Smooth muscle cell (in vitro differentiated cells): ENCODE results near the gene ALDH2. TPM values are rescaled to one million over a fixed set of nuclear protein-coding genes. Genes with fewer than 3 reads are reported as not detected.

Source experiments
- DNase-seq: peaks from one replicate; lab custom pipeline; 2025; ENCODE audit not compliant: unreplicated experiment; lab: John Stamatoyannopoulos, UW
- H2AFZ ChIP-seq: fragments of 200-600 bp; sonication (generic); 2 replicates; pipeline ENCODE4 v1.6.0; 2016; ENCODE audit warnings: antibody characterized with exemption, low read depth, mild to moderate bottlenecking
- H3F3A ChIP-seq: fragments of 200-600 bp; sonication (generic); 2 replicates; pipeline ENCODE4 v1.6.0; 2017; ENCODE audit warnings: antibody characterized with exemption, low read depth
- H3K27ac ChIP-seq: fragments of 200-600 bp; sonication (generic); 2 replicates; pipeline ENCODE4 v1.5.1; 2016; ENCODE audit warnings: low read depth, mild to moderate bottlenecking
- H3K27me3 ChIP-seq: fragments of 200-600 bp; sonication (generic); 2 replicates; pipeline ENCODE4 v1.6.1; 2016; ENCODE audit warnings: low read depth, mild to moderate bottlenecking
- H3K36me3 ChIP-seq: fragments of 200-600 bp; sonication (generic); 2 replicates; pipeline ENCODE4 v1.5.1; 2016; ENCODE audit warnings: low read depth
- H3K4me1 ChIP-seq: fragments of 200-600 bp; sonication (generic); 2 replicates; pipeline ENCODE4 v1.5.1; 2016; ENCODE audit warnings: low read depth
- H3K4me2 ChIP-seq: fragments of 200-600 bp; sonication (generic); 2 replicates; pipeline ENCODE4 v1.6.0; 2016; ENCODE audit warnings: mild to moderate bottlenecking
- H3K4me3 ChIP-seq: fragments of 200-600 bp; sonication (generic); 2 replicates; pipeline ENCODE4 v1.5.1; 2016; ENCODE audit warnings: mild to moderate bottlenecking
- H3K79me2 ChIP-seq: fragments of 200-600 bp; sonication (generic); 2 replicates; pipeline ENCODE4 v1.6.0; 2016; ENCODE audit warnings: low read depth, mild to moderate bottlenecking
- H3K9ac ChIP-seq: fragments of 200-600 bp; sonication (generic); 2 replicates; pipeline ENCODE4 v1.6.0; 2016; ENCODE audit warnings: low read depth
- H3K9me3 ChIP-seq: fragments of 200-600 bp; sonication (generic); replicated peaks from 2 replicates; pipeline ENCODE4 v1.5.1; 2016; ENCODE audit warnings: low read depth
- H4K20me1 ChIP-seq: fragments of 200-600 bp; sonication (generic); 2 replicates; pipeline ENCODE4 v1.6.0; 2016; ENCODE audit warnings: low read depth
- CTCF ChIP-seq: fragments of 200-600 bp; sonication (generic); IDR thresholded peaks from 2 replicates; pipeline ENCODE4 v1.5.1; 2017; ENCODE audit warnings: borderline replicate concordance, mild to moderate bottlenecking, antibody characterized with exemption; ENCODE audit not compliant: insufficient read depth, poor library complexity, severe bottlenecking
- WGBS: methylation state at CpG from one replicate; pipeline ENCODE4 v1.1.7; 2016; ENCODE audit warnings: low lambda C conversion rate; 5-methylcytosine and 5-hydroxymethylcytosine counted together
- polyA plus RNA-seq: library from polyadenylated mRNA; unstranded; fragments of >200 nt; fragmentation: Nextera tagmentation; extraction: Ambion mirVana; gene quantifications from 2 replicates; pipeline ENCODE4 v1.2.1, GENCODE V29; 2016
- total RNA-seq: library from RNA; depleted of rRNA; stranded (reverse); fragments of >200 nt; gene quantifications from 2 replicates; pipeline ENCODE4 v1.2.3, GENCODE V29; 2014

ALDH2 gene
- total and polyA plus RNA-seq, 2 experiments from 2014 or later, result 17.0 to 54.6 TPM

- no peak for DNase-seq
- H3K9me3 ChIP-seq, result no peaks in the 10 kb centered on the region
- no peak overlapping the region for H3K4me3 ChIP-seq
- H4K20me1 ChIP-seq, result no peaks in the 10 kb centered on the region
- WGBS, result 97% methylated on average over 6 of the region's 6 CpGs
- no peaks in the 10 kb centered on the region for H3K27me3 ChIP-seq
- TF ChIP-seq CTCF, result no peak
- no peaks in the 10 kb centered on the region for H3F3A ChIP-seq
- H3K9ac ChIP-seq, result no peak overlapping the region
- no peaks in the 10 kb centered on the region for H3K79me2 ChIP-seq
- no peaks in the 10 kb centered on the region for H3K36me3 ChIP-seq
- no peak overlapping the region for H3K4me2 ChIP-seq
- no peak overlapping the region for H2AFZ ChIP-seq
- no peaks in the 10 kb centered on the region for H3K4me1 ChIP-seq
- no peak overlapping the region for H3K27ac ChIP-seq
Observed at GRCh38 chr12:111803038-111803626, 36.4 kb downstream of the ALDH2 start.

- H3K79me2 ChIP-seq, result no peaks in the 10 kb centered on the region
- no peaks in the 10 kb centered on the region for H3K9me3 ChIP-seq
- H3K27ac ChIP-seq, result no peak overlapping the region
- no peak overlapping the region for H2AFZ ChIP-seq
- no peaks in the 10 kb centered on the region for H3K27me3 ChIP-seq
- H3F3A ChIP-seq, result no peaks in the 10 kb centered on the region
- DNase-seq, result no peak
- H3K4me3 ChIP-seq, result no peak overlapping the region
- H3K36me3 ChIP-seq, result no peaks in the 10 kb centered on the region
- no peaks in the 10 kb centered on the region for H3K4me1 ChIP-seq
- H4K20me1 ChIP-seq, result no peaks in the 10 kb centered on the region
- no peak overlapping the region for H3K4me2 ChIP-seq
- no peak overlapping the region for H3K9ac ChIP-seq
- 96% methylated on average over 6 of the region's 8 CpGs for WGBS
- TF ChIP-seq CTCF, result no peak
Observed at GRCh38 chr12:111803851-111804250, 37.1 kb downstream of the ALDH2 start.

GRCh38 chr12:111806304-111806703 is 39.6 kb downstream of the ALDH2 start:
- H3K4me3 ChIP-seq, result no peak overlapping the region
- no peaks in the 10 kb centered on the region for H3K4me1 ChIP-seq
- no peak overlapping the region for H2AFZ ChIP-seq
- H3K9ac ChIP-seq, result no peak overlapping the region
- H3K79me2 ChIP-seq, result no peaks in the 10 kb centered on the region
- peaks cover 5% of the 10 kb centered on the region for H3K36me3 ChIP-seq
- H3F3A ChIP-seq, result no peaks in the 10 kb centered on the region
- 99% methylated on average over 4 of the region's 4 CpGs for WGBS
- H3K27me3 ChIP-seq, result no peaks in the 10 kb centered on the region
- no peak overlapping the region for H3K27ac ChIP-seq
- DNase-seq, result no peak
- H4K20me1 ChIP-seq, result no peaks in the 10 kb centered on the region
- TF ChIP-seq CTCF, result no peak
- H3K9me3 ChIP-seq, result no peaks in the 10 kb centered on the region
- no peak overlapping the region for H3K4me2 ChIP-seq

GRCh38 chr12:111807232-111807631 is 40.5 kb downstream of the ALDH2 start:
- WGBS, result 97% methylated on average over 7 of the region's 7 CpGs
- Histone ChIP-seq H3F3A (no peaks in the 10 kb centered on the region), H2AFZ (no peak overlapping the region), H3K9me3 (no peaks in the 10 kb centered on the region), H3K27me3 (no peaks in the 10 kb centered on the region), H3K4me1 (no peaks in the 10 kb centered on the region), H4K20me1 (no peaks in the 10 kb centered on the region), H3K9ac (no peak overlapping the region), H3K36me3 (peaks cover 5% of the 10 kb centered on the region), H3K4me2 (no peak overlapping the region), H3K4me3 (no peak overlapping the region), H3K27ac (no peak overlapping the region), H3K79me2 (no peaks in the 10 kb centered on the region)
- DNase-seq, result no peak
- TF ChIP-seq CTCF, result no peak
